ENCODE results near the gene ZIC2. TPM values are rescaled to one million over a fixed set of nuclear protein-coding genes. Genes with fewer than 3 reads are reported as not detected.

Gene ZIC2
- total and polyA plus RNA-seq, 2 of the 8 experiments (the other 6 are each of a cell fraction or from before 2014, with no cell fraction given): 53.2 to 372 TPM

DNA sequence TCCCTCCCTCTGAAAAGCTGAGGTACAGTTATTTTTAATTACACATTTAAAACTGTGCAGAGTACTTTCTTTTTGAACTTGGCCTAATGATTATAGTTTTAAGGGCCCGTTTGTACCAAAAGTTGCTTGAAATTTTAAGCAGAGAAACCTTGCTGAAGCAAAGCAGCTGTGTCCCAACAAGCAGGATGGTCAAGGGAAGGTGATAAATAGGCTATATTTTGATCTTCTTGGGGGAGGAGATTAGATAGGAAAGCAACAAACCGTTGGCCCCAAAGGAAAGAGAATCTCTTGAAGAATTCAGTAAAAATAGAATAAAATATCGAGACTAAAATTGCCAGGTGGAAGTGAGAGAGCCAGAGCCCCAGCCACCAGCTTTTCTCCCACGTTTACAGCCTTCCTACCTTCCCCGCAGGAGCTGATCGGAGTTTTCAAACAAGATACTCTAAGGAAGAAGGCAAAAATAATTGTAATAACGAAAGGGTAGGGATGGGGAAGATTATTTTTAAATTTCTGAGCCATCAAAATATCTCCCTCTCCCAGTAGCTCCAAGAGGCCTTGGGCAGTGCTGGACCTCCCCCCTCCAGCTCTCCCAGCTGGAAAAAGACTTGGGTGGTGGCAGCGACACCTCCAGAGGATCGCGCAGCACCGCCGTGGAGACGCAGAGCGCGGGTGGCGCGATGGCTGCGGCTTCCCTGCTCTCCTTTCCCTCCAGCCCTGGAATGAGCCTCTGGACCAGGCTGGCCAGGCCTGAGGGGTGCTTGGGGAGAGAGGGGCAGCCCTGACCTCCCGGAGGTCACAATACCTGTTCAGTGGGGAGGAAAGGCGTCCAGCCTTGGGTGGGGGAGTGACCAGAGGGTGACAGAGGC is 5.8 kb downstream of the ZIC2 start (continued):
- TF ChIP-seq CTCF (IDR thresholded peaks at IDR 0.05; ENCODE audit: control extremely low read depth in 1 of 3, insufficient read depth in 1 of 3, low read depth in 1 of 3, low read length in 3 of 3) (no peak), TAF7 (optimal IDR thresholded peaks at IDR 0.05; ENCODE audit: borderline replicate concordance, low read depth, low read length) (peak; percentile 60), HDAC2 (IDR thresholded peaks at IDR 0.05; ENCODE audit: borderline replicate concordance in 1 of 2, low read depth in 2 of 2, low read length in 2 of 2) (0 out of 4 replicates have a peak, but pooled peaks have one; percentile 7 to 55), SAP30 (IDR thresholded peaks at IDR 0.05; ENCODE audit: insufficient read depth, insufficient replicate concordance, low read length) (peak; percentile 18), TAF1 (IDR thresholded peaks at IDR 0.05; ENCODE audit: low read depth, low read length) (0 out of 2 replicates have a peak, but pooled peaks have one; percentile 26), SIX5 (IDR thresholded peaks at IDR 0.05; ENCODE audit: low read depth, low read length) (no peak), TBP (IDR thresholded peaks at IDR 0.05; ENCODE audit: low read depth, low read length) (peak; percentile 52; the same call in 1 of the 2 replicates), RBBP5 (IDR thresholded peaks at IDR 0.05; ENCODE audit: borderline replicate concordance, low read depth, low read length) (no peak), RFX5 (IDR thresholded peaks at IDR 0.05; ENCODE audit: borderline replicate concordance, low read depth, low read length) (no peak), MAX (IDR thresholded peaks at IDR 0.05) (0 out of 2 replicates have a peak, but pooled peaks have one; percentile 7), KDM4A (IDR thresholded peaks at IDR 0.05; ENCODE audit: low read depth, low read length, severe bottlenecking) (no peak), BACH1 (IDR thresholded peaks at IDR 0.05; ENCODE audit: low read length) (peak; percentile 68), JUND (IDR thresholded peaks at IDR 0.05; ENCODE audit: low read length) (no peak), SUZ12 (IDR thresholded peaks at IDR 0.05; ENCODE audit: low read length) (no peak)
- TF ChIP-seq, protein P1, sequence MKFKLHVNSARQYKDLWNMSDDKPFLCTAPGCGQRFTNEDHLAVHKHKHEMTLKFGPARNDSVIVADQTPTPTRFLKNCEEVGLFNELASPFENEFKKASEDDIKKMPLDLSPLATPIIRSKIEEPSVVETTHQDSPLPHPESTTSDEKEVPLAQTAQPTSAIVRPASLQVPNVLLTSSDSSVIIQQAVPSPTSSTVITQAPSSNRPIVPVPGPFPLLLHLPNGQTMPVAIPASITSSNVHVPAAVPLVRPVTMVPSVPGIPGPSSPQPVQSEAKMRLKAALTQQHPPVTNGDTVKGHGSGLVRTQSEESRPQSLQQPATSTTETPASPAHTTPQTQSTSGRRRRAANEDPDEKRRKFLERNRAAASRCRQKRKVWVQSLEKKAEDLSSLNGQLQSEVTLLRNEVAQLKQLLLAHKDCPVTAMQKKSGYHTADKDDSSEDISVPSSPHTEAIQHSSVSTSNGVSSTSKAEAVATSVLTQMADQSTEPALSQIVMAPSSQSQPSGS (IDR thresholded peaks at IDR 0.05; ENCODE audit: low read length): no peak; the same call in 1 of the 2 replicates
